GM23338 (cell line): Measurements from ENCODE around the gene DHX29. TPM values are rescaled to one million over a fixed set of nuclear protein-coding genes. Genes with fewer than 3 reads are reported as not detected.

Source experiments
- ATAC-seq: fragments of 200-7000 bp; cut with Tn5 transposase; 3 replicates; pipeline ENCODE4 v1.9.1; 2020
- DNase-seq: peaks from one replicate; pipeline ENCODE4 v3.0.0-alpha.2; 2015; ENCODE audit warnings: low spot score
- H2AFZ ChIP-seq: fragments of 200-600 bp; sonication (generic); 2 replicates; pipeline ENCODE4 v1.8.0; 2016; ENCODE audit warnings: antibody characterized with exemption, mild to moderate bottlenecking, moderate library complexity
- H3F3A ChIP-seq: fragments of 200-600 bp; sonication (generic); replicated peaks from 2 replicates; pipeline ENCODE4 v1.8.0; 2017; ENCODE audit warnings: antibody characterized with exemption, mixed run types, low read depth
- H3K27ac ChIP-seq: fragments of 200-600 bp; sonication (generic); 2 replicates; pipeline ENCODE4 v1.6.1; 2016; ENCODE audit warnings: low read depth
- H3K27me3 ChIP-seq: fragments of 200-600 bp; sonication (generic); 2 replicates; pipeline ENCODE4 v1.8.0; 2016; ENCODE audit warnings: mild to moderate bottlenecking, mixed run types, moderate library complexity; ENCODE audit not compliant: insufficient read depth
- H3K36me3 ChIP-seq: fragments of 200-600 bp; sonication (generic); 2 replicates; pipeline ENCODE4 v1.8.0; 2016; ENCODE audit warnings: mild to moderate bottlenecking; ENCODE audit not compliant: insufficient read depth
- H3K4me1 ChIP-seq: fragments of 200-600 bp; sonication (generic); 2 replicates; pipeline ENCODE4 v1.8.0; 2016; ENCODE audit warnings: mild to moderate bottlenecking, moderate library complexity; ENCODE audit not compliant: insufficient read depth
- H3K4me2 ChIP-seq: fragments of 200-600 bp; sonication (generic); 2 replicates; pipeline ENCODE4 v1.7.1; 2017; ENCODE audit warnings: mixed run types
- H3K4me3 ChIP-seq: fragments of 200-600 bp; sonication (generic); 2 replicates; pipeline ENCODE4 v1.6.1; 2016; ENCODE audit warnings: mixed run types
- H3K79me2 ChIP-seq: fragments of 200-600 bp; sonication (generic); replicated peaks from 2 replicates; pipeline ENCODE4 v1.8.0; 2017; ENCODE audit warnings: mild to moderate bottlenecking; ENCODE audit not compliant: insufficient read depth
- H3K9me2 ChIP-seq: fragments of 200-600 bp; sonication (generic); 2 replicates; pipeline ENCODE4 v1.8.0; 2017; ENCODE audit not compliant: insufficient read depth
- H4K20me1 ChIP-seq: fragments of 200-600 bp; sonication (generic); replicated peaks from 2 replicates; pipeline ENCODE4 v1.8.0; 2017; ENCODE audit warnings: mild to moderate bottlenecking; ENCODE audit not compliant: insufficient read depth
- H3K27ac Mint-ChIP-seq: 2 replicates; pipeline ENCODE4 v1.8.0; 2020; ENCODE audit warnings: inconsistent platforms, mild to moderate bottlenecking, moderate library complexity, mixed read lengths
- H3K27me3 Mint-ChIP-seq: 3 replicates; pipeline ENCODE4 v1.8.0; 2022; ENCODE audit warnings: low read depth, mild to moderate bottlenecking, moderate library complexity, mixed read lengths, inconsistent platforms; ENCODE audit not compliant: insufficient read depth, poor library complexity
- H3K36me3 Mint-ChIP-seq: 3 replicates; pipeline ENCODE4 v1.8.0; 2021; ENCODE audit warnings: low read depth, mild to moderate bottlenecking, inconsistent platforms, moderate library complexity, mixed read lengths
- H3K4me1 Mint-ChIP-seq: 3 replicates; pipeline ENCODE4 v1.8.0; 2020; ENCODE audit warnings: mild to moderate bottlenecking, inconsistent platforms, mixed read lengths
- H3K4me3 Mint-ChIP-seq: 3 replicates; pipeline ENCODE4 v1.8.0; 2021; ENCODE audit warnings: moderate library complexity, mild to moderate bottlenecking, inconsistent platforms, mixed read lengths
- H3K9me3 Mint-ChIP-seq: 3 replicates; pipeline ENCODE4 v1.8.0; 2020; ENCODE audit warnings: moderate library complexity, mild to moderate bottlenecking, inconsistent platforms, mixed read lengths
- CREB1 ChIP-seq: fragments of 250-450 bp; sonication (Bioruptor Pico); IDR thresholded peaks from 2 replicates; pipeline ENCODE4 v1.5.0; 2020; ENCODE audit warnings: low read depth, mild to moderate bottlenecking, moderate library complexity
- EZH2 ChIP-seq: fragments of 200-600 bp; sonication (generic); IDR thresholded peaks from one replicate; pipeline ENCODE4 v1.8.0; 2017; ENCODE audit warnings: antibody characterized with exemption, mild to moderate bottlenecking, low read depth; ENCODE audit not compliant: unreplicated experiment
- EZH2phosphoT487 ChIP-seq: fragments of 200-600 bp; sonication (generic); IDR thresholded peaks from one replicate; pipeline ENCODE4 v1.8.1; 2018; ENCODE audit warnings: antibody characterized with exemption; ENCODE audit not compliant: unreplicated experiment
- JUNB ChIP-seq: IDR thresholded peaks from one replicate; pipeline ENCODE4 v1.6.1; 2016; ENCODE audit warnings: antibody characterized with exemption; ENCODE audit not compliant: unreplicated experiment
- NANOG ChIP-seq: IDR thresholded peaks from 2 replicates; pipeline ENCODE4 v1.6.1; 2016; ENCODE audit warnings: antibody characterized with exemption, borderline replicate concordance
- POLR2AphosphoS5 ChIP-seq: IDR thresholded peaks from 2 replicates; pipeline ENCODE4 v1.6.1; 2016; ENCODE audit warnings: antibody characterized with exemption, low read depth
- STAT1 ChIP-seq: IDR thresholded peaks from one replicate; pipeline ENCODE4 v1.6.1; 2016; ENCODE audit warnings: antibody characterized with exemption; ENCODE audit not compliant: unreplicated experiment
- ZNF114 ChIP-seq: fragments of 250-450 bp; sonication (Bioruptor Pico); IDR thresholded peaks from 2 replicates; pipeline ENCODE4 v1.5.0; 2020; ENCODE audit warnings: mild to moderate bottlenecking, moderate library complexity
- ZNF331 ChIP-seq: fragments of 250-450 bp; sonication (Bioruptor Pico); IDR thresholded peaks from 2 replicates; pipeline ENCODE4 v1.5.0; 2020; ENCODE audit warnings: low read depth, mild to moderate bottlenecking, moderate library complexity
- polyA plus RNA-seq: library from polyadenylated mRNA; unstranded; fragments of >200 nt; fragmentation: Nextera tagmentation; extraction: Ambion mirVana; gene quantifications from 2 replicates; pipeline ENCODE4 v1.2.1, GENCODE V29; 2016
- total RNA-seq: library from RNA; depleted of rRNA; stranded (reverse); fragments of >200 nt; shearing (Covaris generic); gene quantifications from 2 replicates; pipeline ENCODE4 v1.2.3, GENCODE V29; 2014
- TF ChIP-seq, protein P1 (sequence below): IDR thresholded peaks from one replicate; pipeline ENCODE4 v1.6.1; 2018; ENCODE audit warnings: antibody characterized with exemption; ENCODE audit not compliant: unreplicated experiment
- TF ChIP-seq, protein P2 (sequence below): IDR thresholded peaks from 2 replicates; pipeline ENCODE4 v1.6.1; 2016; ENCODE audit warnings: antibody characterized with exemption
- TF ChIP-seq, protein P3 (sequence below): fragments of 250-450 bp; sonication (Bioruptor Pico); IDR thresholded peaks from 2 replicates; pipeline ENCODE4 v1.5.0; 2020; ENCODE audit warnings: mild to moderate bottlenecking, moderate library complexity

Gene DHX29
- total and polyA plus RNA-seq, 2 experiments from 2014 or later = 34.6 to 137 TPM

DNA sequence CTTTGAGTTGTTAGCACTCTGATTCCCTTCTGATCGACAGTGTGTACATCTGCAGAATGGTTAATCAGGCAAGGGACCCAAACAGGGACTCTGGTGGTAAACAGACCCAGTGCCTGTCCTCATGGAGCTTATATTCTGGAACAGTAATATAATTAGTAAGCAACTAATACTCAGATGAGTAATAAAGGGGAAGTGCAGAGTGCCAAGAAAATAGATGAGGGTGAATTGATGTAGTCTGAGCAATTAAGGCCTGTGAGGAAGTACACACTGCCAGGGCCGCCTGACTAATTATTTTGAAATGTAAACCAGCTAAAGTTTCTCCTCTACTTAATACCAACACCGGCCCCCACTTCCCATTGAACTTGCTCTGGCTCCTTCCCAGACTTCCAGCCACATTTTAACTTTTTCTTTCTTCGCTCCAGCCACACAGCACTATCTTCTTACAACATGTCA is 4.2 kb downstream of the DHX29 start:
- no peak overlapping the region for H3K27ac ChIP-seq
- no peak overlapping the region for H3K4me3 ChIP-seq
- peaks cover 8% of the 10 kb centered on the region for H3K4me1 ChIP-seq
- Mint-ChIP-seq H3K36me3 (peaks cover 13% of the 10 kb centered on the region; the same call in 2 of the 3 replicates), H3K4me1 (peaks cover 9% of the 10 kb centered on the region; the same call in 2 of the 3 replicates), H3K4me3 (no peak overlapping the region), H3K27me3 (no peaks in the 10 kb centered on the region), H3K27ac (peak overlapping the region; percentile 85), H3K9me3 (no peaks in the 10 kb centered on the region)
- DNase-seq = no peak
- no peak overlapping the region for H2AFZ ChIP-seq
- no peaks in the 10 kb centered on the region for H3K36me3 ChIP-seq
- H3K27me3 ChIP-seq = no peaks in the 10 kb centered on the region
- no peaks in the 10 kb centered on the region for H3F3A ChIP-seq
- H3K79me2 ChIP-seq = peaks cover 74% of the 10 kb centered on the region
- no peak for ATAC-seq
- no peak overlapping the region for H3K4me2 ChIP-seq
- no peak for TF ChIP-seq JUNB
- TF ChIP-seq ZNF331 = no peak
- no peak for TF ChIP-seq EZH2phosphoT487
- TF ChIP-seq POLR2AphosphoS5 = no peak
- no peak for TF ChIP-seq STAT1
- TF ChIP-seq NANOG = no peak
- no peaks in the 10 kb centered on the region; the same call in none of the 2 replicates for H4K20me1 ChIP-seq
- no peaks in the 10 kb centered on the region for H3K9me2 ChIP-seq

DNA sequence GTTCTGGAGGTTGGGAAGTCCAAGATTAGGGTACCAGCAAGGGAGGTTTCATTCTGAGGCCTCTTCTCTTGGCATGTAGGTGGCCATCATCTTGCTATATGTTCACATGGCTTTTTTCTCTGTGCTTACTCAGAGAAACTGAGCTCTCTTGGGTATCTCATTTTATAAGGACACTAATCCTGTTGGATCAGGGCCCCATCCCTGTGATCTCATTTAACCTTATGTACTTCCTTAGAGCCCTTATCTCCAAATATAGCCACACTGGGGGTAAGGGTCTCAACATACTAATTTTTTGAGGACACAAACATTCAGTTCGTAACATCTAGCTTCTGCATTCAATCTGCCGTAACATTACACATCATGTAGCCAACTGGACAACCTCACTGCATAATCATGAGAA is 6.6 kb downstream of the DHX29 start:
- Mint-ChIP-seq H3K27ac (no peak overlapping the region), H3K4me1 (peaks cover 9% of the 10 kb centered on the region; the same call in 2 of the 3 replicates), H3K4me3 (no peak overlapping the region), H3K9me3 (no peaks in the 10 kb centered on the region), H3K36me3 (peaks cover 25% of the 10 kb centered on the region), H3K27me3 (no peaks in the 10 kb centered on the region)
- no peak for ATAC-seq
- H4K20me1 ChIP-seq = no peaks in the 10 kb centered on the region; the same call in none of the 2 replicates
- no peaks in the 10 kb centered on the region for H3K9me2 ChIP-seq
- H3K36me3 ChIP-seq = no peaks in the 10 kb centered on the region; the same call in 1 of the 2 replicates
- no peak for DNase-seq
- H2AFZ ChIP-seq = no peak overlapping the region
- H3K79me2 ChIP-seq = peaks cover 56% of the 10 kb centered on the region
- H3K27me3 ChIP-seq = no peaks in the 10 kb centered on the region
- H3K4me2 ChIP-seq = no peak overlapping the region
- H3K4me1 ChIP-seq = no peaks in the 10 kb centered on the region; the same call in 1 of the 2 replicates
- no peak overlapping the region for H3K4me3 ChIP-seq
- no peaks in the 10 kb centered on the region for H3F3A ChIP-seq
- H3K27ac ChIP-seq = no peak overlapping the region
- TF ChIP-seq ZNF114 = no peak
- no peak for TF ChIP-seq ZNF331
- TF ChIP-seq, protein P1, sequence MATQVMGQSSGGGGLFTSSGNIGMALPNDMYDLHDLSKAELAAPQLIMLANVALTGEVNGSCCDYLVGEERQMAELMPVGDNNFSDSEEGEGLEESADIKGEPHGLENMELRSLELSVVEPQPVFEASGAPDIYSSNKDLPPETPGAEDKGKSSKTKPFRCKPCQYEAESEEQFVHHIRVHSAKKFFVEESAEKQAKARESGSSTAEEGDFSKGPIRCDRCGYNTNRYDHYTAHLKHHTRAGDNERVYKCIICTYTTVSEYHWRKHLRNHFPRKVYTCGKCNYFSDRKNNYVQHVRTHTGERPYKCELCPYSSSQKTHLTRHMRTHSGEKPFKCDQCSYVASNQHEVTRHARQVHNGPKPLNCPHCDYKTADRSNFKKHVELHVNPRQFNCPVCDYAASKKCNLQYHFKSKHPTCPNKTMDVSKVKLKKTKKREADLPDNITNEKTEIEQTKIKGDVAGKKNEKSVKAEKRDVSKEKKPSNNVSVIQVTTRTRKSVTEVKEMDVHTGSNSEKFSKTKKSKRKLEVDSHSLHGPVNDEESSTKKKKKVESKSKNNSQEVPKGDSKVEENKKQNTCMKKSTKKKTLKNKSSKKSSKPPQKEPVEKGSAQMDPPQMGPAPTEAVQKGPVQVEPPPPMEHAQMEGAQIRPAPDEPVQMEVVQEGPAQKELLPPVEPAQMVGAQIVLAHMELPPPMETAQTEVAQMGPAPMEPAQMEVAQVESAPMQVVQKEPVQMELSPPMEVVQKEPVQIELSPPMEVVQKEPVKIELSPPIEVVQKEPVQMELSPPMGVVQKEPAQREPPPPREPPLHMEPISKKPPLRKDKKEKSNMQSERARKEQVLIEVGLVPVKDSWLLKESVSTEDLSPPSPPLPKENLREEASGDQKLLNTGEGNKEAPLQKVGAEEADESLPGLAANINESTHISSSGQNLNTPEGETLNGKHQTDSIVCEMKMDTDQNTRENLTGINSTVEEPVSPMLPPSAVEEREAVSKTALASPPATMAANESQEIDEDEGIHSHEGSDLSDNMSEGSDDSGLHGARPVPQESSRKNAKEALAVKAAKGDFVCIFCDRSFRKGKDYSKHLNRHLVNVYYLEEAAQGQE = no peak
- TF ChIP-seq JUNB = no peak
- no peak for TF ChIP-seq POLR2AphosphoS5
- no peak for TF ChIP-seq EZH2
- TF ChIP-seq, protein P2, sequence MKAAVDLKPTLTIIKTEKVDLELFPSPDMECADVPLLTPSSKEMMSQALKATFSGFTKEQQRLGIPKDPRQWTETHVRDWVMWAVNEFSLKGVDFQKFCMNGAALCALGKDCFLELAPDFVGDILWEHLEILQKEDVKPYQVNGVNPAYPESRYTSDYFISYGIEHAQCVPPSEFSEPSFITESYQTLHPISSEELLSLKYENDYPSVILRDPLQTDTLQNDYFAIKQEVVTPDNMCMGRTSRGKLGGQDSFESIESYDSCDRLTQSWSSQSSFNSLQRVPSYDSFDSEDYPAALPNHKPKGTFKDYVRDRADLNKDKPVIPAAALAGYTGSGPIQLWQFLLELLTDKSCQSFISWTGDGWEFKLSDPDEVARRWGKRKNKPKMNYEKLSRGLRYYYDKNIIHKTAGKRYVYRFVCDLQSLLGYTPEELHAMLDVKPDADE = no peak
- TF ChIP-seq, protein P3, sequence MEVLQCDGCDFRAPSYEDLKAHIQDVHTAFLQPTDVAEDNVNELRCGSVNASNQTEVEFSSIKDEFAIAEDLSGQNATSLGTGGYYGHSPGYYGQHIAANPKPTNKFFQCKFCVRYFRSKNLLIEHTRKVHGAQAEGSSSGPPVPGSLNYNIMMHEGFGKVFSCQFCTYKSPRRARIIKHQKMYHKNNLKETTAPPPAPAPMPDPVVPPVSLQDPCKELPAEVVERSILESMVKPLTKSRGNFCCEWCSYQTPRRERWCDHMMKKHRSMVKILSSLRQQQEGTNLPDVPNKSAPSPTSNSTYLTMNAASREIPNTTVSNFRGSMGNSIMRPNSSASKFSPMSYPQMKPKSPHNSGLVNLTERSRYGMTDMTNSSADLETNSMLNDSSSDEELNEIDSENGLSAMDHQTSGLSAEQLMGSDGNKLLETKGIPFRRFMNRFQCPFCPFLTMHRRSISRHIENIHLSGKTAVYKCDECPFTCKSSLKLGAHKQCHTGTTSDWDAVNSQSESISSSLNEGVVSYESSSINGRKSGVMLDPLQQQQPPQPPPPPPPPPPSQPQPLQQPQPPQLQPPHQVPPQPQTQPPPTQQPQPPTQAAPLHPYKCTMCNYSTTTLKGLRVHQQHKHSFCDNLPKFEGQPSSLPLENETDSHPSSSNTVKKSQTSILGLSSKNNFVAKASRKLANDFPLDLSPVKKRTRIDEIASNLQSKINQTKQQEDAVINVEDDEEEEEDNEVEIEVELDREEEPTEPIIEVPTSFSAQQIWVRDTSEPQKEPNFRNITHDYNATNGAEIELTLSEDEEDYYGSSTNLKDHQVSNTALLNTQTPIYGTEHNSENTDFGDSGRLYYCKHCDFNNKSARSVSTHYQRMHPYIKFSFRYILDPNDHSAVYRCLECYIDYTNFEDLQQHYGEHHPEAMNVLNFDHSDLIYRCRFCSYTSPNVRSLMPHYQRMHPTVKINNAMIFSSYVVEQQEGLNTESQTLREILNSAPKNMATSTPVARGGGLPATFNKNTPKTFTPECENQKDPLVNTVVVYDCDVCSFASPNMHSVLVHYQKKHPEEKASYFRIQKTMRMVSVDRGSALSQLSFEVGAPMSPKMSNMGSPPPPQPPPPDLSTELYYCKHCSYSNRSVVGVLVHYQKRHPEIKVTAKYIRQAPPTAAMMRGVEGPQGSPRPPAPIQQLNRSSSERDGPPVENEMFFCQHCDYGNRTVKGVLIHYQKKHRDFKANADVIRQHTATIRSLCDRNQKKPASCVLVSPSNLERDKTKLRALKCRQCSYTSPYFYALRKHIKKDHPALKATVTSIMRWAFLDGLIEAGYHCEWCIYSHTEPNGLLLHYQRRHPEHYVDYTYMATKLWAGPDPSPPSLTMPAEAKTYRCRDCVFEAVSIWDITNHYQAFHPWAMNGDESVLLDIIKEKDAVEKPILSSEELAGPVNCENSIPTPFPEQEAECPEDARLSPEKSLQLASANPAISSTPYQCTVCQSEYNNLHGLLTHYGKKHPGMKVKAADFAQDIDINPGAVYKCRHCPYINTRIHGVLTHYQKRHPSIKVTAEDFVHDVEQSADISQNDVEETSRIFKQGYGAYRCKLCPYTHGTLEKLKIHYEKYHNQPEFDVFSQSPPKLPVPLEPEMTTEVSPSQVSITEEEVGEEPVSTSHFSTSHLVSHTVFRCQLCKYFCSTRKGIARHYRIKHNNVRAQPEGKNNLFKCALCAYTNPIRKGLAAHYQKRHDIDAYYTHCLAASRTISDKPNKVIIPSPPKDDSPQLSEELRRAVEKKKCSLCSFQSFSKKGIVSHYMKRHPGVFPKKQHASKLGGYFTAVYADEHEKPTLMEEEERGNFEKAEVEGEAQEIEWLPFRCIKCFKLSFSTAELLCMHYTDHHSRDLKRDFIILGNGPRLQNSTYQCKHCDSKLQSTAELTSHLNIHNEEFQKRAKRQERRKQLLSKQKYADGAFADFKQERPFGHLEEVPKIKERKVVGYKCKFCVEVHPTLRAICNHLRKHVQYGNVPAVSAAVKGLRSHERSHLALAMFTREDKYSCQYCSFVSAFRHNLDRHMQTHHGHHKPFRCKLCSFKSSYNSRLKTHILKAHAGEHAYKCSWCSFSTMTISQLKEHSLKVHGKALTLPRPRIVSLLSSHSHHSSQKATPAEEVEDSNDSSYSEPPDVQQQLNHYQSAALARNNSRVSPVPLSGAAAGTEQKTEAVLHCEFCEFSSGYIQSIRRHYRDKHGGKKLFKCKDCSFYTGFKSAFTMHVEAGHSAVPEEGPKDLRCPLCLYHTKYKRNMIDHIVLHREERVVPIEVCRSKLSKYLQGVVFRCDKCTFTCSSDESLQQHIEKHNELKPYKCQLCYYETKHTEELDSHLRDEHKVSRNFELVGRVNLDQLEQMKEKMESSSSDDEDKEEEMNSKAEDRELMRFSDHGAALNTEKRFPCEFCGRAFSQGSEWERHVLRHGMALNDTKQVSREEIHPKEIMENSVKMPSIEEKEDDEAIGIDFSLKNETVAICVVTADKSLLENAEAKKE (CRISPR knock-in tag) = no peak
- TF ChIP-seq NANOG = no peak
- no peak for TF ChIP-seq CREB1
